GM21825 (cell line): ENCODE measurements around the gene ZSWIM1.
"Not testable (repeated sequence)": the region's sequence is repeated elsewhere in the genome, so short reads cannot be mapped to it uniquely, and the experiment has no call there.

ENCODE experiments used
- ATAC-seq: cut with Tn5 transposase; IDR thresholded peaks from one replicate; pipeline ENCODE4 v1.9.1; 2021; ENCODE audit warnings: mild to moderate bottlenecking, moderate library complexity; ENCODE audit not compliant: unreplicated experiment

The ZSWIM1 gene

DNA sequence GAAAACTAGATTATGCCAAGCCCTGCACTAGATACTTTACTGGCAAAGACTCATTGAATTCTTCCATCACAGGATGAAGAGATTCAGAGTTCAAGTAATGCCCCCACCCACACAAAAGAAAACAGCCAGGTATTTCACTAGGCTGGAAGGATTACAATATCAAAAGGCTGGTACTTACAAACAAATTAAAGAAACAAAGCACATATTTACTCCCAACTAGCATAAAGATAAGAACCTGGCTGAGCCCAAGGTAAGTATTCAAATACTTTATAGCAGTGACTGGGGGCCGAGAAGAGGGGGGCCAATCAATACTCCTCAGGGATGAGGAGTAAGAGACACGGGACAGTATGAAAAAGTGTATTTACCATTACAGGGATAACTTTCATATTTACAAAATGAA lies 27.5 kb upstream of the ZSWIM1 start:
- no peak for ATAC-seq

DNA sequence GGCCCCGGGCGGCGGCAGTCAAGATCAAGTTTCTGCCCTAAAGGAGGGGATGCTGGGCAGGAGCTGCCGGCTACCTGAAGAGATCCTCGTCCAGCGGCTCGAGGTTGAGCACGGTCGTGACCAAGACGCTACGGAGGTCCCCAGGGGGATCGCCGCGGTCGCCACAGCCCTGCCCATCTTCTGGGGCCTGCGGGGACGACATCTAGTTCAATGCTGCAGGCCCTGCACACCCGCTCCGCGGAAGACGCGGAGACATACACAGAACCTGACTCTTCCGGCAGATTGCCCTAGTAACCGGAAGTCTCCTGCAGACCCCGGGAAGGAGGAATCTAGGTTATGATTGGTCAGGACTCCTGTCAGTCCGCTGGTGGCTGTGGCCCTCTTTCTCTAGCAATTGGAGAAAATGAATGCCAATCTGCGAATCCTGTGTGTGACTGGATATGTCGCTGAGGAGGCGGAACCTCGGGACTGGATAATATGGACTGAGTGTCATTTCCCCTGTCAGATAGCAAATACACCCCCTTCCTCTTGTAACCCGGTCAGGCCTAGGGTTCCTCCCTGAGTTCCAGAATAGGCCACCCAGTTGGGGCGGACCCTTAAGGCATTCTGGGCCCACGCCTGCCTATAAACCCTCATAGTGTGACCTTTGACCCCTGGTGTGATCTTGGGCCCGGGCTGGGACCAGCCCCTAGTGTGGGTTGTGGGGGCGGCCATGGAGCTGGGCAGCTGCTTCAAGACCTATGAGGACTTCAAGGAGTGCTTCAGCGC lies 23.7 kb upstream of the ZSWIM1 start, which contains the start of the genes ACOT8 and ZSWIM3:
ACOT8 (minus strand) TSS at position 279 of the 768 bp plus-strand sequence; CDS start at position 202, 77 bp downstream.
ZSWIM3 (plus strand) TSS at position 501 of the 768 bp plus-strand sequence; CDS start at position 713, 212 bp downstream.
- peak; percentile 91 for ATAC-seq

DNA sequence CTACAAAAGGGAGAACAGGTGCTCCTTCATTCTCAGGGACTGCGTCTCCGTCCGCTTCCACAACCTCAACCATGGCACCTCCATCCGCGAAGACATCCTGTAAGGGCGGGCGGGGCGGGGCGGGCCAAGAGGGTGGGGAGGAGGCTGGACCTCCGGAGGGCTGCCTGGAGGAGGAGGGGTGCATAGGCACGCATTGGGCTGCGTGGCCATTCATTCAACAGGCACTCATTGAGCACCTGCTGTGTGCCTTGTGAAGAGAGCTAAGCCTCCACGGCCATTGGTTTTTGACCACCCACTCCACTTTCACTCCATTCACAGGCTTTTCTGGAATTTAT lies 23.2 kb upstream of the ZSWIM1 start:
- ATAC-seq = peak; percentile 28

DNA sequence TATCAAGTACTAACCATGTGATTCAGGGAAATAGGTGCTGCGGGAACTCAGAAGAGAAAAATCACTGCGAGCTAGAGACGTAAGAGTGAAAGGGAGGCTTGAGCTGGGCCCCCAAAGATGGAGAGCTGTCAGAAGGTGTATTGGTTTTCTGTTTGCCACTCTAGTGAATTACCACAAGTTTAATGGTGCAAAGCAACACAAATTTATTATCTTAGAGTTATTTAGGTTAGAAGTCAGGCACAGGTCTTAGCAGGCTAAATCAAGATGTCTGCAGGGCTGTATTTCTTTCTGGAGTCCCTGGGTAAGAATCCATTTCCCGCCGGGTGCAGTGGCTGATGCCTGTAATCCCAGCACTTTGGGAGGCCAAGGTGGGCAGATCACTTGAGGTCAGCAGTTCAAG lies 21.1 kb upstream of the ZSWIM1 start:
- ATAC-seq = no peak

DNA sequence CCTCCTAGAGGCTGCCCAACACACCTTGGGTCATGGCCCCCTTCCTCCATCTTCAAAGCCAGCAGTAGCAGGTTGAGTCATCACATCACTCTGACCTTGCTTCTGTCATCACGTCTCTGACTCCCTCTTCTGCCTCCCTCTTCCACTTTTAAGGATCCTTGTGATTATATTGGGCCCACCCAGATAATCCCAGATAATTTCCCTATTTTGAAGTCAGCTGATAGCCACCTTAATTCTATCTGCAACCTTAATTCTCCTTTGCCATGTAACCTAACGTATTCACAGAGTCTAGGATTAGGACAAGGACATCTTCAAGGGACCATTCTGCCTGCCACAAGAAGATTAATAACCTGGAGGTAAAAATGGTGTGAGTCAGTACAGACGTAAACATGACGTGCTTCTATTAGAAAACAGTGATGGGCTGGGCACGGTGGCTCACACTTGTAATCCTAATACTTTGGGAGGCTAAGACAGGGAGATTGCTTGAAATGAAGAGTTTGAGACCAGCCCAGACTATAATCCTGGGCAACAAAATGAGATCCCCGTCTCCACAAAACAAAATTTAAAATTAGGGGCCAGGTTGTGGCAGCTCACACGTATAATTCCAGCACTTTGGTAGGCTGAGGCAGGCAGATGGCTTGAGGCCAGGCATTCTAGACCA lies 20.3 kb upstream of the ZSWIM1 start:
- ATAC-seq = no peak

DNA sequence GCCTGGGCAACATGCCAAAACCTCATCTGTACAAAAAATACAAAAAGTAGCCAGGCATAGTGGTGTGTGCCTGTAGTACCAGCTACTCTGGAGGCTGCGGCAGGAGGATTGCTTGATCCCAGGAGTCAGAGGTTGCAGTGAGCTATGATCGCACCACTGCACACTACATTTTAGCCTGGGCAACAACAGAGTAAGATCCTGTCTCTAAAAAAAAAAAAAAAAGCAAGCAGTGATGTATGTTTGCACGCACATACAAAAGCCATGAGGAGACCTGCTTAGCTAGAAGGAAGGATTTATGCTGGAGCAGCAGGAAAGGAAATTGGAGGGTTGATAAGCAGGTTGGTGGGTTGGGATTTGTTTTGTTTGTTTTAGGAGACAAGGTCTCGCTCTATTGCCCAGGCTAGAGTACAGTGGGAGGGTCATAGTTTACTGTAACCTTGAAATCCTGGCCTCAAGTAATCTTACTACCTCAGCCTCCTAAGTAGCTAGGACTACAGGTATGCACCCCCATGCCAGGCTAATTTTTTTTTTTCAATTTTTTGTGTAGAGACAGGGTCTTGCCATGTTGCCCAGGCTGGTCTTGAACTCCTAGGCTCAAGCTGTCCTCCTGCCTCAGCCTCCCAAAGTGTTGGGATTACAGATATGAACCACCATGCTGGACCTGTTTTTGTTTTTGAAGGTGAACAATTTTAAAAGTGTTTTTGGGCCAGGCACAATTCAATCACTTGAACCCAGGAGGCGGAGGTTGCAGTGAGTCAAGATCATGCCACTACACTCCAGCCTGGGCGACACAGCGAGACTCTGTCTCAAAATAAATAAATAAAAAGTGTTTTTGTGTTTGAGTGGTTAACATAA lies 19.6 kb upstream of the ZSWIM1 start:
- no peak for ATAC-seq

DNA sequence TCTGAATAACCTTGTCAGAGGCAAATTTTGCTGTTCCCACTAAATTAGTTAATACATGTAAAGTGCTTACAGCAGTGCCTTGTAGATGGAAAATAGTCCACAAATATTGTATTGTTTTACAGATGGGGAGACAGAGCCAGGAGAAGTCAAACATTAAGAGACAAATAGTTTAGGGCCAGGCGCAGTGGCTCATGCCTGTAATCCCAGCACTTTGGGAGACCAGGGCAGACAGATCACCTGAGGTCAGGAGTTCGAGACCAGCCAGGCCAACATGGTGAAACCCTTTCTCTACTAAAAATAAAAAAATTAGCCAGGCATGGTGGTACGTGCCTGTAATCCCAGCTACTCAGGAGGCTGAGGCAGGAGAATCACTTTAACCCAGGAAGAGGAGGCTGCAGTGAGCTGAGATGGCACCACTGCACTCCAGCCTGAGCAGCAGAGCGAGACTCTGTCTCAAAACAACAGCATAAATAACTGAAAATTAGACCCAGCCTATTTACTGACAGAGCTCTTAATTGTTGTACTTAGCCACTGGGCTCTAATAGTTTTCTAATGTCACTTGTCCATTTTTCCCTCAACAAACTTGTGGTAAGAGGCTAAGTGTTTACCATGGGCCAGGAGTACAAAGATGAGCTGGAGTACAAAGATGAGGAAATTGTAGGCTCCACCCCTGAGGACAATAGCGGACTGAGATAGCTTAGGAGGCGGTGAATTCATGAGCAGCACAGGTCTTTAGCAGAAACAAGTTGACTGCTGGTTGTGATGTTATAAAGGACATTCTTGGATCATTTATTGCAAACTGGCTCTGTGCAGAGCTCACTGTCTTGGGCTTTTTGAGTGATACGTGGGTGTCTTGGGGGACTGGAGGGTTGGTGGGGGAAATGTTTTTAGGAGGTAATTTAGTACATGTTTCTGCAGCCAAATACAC lies 17.2 kb upstream of the ZSWIM1 start:
- no peak for ATAC-seq

DNA sequence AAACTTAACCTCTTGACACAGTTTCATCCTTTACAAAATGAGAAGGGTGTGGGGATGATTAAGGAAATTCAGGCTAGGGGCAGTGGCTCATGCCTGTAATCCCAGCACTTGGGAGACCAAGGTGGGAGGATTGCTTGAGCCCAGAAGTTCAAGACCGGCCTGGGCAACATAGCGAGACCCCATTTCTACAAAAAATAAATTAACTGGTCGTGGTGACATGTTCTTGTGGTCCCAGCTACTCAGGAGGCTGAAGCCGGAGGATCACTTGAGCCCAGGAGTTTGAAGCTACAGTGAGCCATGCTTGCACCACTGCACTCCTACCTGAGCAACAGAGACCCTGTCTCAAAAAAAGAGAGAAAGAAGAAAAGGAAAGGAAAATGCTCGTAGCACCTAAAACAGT lies 14.6 kb upstream of the ZSWIM1 start:
- no peak for ATAC-seq

DNA sequence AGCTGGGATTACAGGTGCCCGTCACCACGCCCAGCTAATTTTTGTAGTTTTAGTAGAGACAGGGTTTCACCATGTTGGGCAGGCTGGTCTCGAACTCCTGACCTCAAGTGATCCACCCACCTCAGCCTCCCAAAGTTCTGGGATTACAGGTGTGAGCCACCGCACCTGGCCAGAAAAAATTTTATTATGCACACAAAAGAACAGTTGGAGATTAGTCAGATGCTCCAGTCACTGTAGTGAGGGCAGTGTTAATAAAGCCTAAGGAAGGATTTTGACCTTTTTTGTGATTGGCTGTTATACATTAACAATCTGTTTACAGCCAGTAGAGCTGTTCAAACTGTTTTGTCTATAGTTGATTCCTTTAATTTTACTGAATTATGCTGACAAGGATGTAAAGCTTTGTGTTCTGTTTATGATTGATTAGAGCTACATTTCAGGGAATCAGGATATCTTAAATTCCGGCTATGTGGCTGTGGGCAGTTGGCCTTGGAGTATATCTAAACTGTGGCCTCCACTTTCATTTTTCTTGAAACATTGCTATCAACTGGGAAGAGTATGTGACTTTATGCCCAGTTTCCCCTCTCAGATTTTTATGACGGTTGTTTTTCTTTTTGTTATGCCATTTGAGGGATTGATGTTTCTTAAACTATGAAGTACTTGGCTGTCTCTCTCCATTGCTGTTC lies 13.8 kb upstream of the ZSWIM1 start:
- no peak for ATAC-seq

DNA sequence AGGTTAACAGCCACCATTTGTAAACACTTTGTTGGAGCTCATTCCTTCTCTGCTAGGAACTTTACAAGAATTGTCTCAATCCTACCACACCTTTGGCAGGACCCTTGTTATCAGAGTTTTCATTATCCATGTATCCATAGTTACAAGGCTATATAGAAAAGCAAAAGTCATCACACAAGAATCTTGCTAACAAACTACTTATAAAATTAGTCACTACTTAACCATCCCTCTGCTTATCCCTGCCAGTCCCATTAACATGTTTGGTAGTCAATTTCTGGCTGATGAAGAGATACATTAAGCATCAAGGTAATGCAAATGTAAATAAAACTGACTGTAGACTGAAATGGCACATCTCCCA lies 13.2 kb upstream of the ZSWIM1 start:
- ATAC-seq = no peak

DNA sequence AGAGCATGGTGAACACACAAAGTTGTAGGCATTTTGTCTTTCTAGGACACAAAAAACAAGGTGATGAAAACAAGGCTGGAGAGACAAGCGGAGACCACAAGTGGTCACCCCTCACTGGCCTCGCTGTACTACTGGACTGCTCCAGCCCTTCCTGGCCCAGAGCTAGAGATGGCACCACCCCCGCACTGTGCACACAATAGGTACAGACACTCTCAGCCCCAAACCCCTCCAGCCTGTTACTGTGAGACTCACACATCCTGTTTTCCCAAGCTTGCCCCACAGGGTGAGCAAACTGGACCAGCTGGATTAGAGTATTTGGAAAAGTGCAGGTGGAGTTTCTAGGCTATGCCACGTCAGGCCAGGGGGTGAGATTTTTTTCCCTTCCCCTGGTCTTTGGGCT lies 8.4 kb upstream of the ZSWIM1 start:
- ATAC-seq = no peak

DNA sequence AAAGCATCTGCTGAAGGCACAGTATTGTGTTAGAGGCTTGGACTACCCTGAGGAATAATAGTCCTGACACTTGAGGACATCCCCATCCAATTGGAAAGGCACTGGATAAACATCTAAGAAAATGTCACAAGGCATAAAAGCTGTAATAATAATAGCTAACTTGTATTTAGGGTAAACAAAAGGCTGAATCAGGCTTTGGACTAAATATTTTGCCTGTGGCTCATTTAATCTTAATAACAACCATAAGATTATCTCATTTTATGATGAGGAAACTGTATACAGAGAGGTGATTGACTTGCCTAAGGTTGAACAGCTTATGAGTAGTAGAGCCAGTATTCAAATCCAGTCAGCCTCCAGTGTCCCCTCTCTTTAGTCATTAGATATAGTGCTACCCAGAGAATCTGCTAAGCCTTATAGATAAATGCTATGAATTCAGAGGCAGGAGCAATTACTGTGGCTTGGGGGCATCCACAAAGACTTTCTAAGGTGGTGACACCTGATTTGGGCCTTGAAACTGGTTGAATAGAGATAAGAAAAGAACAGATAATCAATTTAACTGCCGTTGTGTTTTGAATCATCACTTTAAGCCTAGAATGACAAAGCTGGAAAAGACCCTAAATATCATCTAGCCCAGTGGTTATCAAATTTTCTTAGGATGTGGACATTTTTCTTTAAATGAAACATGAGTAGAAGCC lies 7.5 kb upstream of the ZSWIM1 start:
- no peak for ATAC-seq

DNA sequence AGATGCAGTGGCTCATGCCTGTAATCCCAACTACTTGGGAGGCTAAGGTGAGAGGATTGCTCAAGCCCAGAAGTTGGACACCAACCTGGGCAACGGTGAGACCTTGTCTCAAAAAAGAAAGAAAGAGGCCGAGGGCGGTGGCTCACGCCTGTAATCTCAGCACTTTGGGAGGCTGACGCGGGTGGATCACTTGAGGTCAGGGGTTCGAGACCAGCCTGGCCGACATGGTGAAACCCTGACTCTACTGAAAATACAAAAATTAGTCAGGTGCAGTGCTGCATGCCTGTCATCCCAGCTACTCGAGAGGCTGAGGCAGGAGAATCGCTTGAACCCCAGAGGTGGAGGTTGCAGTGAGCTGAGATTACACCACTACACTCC lies 6.9 kb upstream of the ZSWIM1 start:
- ATAC-seq = not testable (repeated sequence)

DNA sequence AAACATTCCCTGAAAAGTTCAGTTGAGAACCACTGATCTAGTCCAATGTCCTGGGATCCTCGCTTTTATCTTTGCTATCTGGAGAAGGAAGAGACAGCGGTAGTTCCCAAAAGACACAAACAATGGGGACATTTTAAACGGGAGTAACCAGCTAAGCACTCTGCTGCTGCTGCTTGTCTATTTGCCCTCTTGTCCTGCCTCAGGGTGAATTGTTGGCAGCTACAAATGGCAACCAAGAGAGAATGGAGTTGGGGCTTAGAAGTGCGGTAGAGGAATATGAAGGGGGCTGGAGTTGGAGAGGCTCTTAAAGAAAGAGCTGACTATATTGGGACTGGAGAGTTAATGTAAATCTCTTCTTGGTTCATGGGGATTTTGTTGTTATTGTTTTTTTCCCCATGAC lies 6.5 kb upstream of the ZSWIM1 start:
- ATAC-seq = no peak

DNA sequence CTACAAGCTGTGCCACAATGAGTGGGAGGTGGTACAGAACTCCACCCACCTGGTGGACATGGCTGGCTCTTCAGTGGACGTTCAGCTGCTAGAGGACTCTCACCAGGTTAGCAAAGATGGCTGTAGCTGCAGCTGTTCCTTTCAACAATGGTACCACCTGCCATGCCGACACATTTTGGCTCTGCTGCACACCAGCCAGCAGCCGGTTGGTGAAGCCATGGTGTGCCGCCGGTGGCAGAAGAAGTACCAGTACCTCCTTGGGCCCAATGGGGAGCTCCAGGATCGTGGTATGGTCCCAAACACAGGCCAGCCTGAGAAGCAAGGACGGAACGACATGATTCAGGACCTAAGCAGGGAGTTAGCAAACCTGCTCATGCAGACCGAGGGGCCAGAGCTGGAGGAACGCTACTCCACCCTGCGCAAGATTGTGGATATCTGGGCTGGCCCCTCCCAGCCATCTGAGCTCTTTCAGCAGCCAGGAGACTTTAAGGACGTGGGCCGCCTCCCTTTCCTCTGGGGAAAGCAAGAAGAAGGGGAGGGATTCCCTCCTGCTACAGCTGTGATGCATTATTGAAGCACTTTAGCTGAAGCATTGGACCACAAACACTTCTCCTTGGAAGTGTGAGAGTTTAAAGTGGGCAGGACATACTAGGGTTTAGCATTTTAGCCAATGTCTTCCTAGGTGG lies 2.8 kb upstream of the ZSWIM1 start:
- ATAC-seq = no peak

DNA sequence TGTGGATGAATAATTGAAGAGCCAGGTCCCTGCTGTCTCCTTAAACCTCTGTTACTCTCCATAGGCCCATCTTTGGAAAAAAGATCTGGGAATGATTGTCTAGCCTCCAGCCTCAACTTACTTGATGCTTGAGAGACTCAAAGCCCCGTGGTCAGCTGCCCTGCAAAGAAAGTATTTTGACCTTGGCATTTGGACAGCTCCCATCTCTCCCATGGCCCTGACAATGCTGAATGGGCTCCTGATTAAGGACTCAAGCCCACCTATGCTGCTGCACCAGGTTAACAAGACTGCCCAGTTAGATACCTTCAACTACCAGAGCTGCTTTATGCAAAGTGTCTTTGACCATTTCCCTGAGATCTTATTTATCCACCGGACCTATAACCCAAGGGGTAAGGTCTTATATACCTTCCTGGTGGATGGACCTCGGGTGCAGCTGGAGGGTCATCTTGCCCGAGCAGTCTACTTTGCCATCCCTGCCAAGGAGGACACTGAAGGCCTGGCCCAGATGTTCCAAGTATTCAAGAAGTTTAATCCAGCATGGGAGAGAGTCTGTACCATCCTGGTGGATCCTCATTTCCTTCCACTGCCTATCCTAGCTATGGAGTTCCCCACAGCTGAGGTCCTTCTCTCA lies 1.6 kb downstream of the ZSWIM1 start:
- no peak for ATAC-seq

DNA sequence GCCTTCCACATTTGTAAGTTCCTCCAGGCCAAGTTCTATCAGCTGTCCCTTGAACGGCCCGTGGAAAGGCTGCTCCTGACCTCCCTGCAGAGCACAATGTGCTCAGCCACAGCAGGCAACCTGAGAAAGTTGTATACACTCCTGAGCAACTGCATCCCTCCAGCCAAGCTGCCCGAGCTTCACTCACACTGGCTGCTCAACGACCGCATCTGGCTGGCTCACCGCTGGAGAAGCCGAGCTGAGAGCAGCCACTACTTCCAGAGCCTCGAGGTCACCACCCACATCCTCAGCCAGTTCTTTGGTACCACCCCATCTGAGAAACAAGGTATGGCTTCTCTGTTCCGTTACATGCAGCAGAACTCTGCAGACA lies 2.1 kb downstream of the ZSWIM1 start:
- no peak for ATAC-seq

DNA sequence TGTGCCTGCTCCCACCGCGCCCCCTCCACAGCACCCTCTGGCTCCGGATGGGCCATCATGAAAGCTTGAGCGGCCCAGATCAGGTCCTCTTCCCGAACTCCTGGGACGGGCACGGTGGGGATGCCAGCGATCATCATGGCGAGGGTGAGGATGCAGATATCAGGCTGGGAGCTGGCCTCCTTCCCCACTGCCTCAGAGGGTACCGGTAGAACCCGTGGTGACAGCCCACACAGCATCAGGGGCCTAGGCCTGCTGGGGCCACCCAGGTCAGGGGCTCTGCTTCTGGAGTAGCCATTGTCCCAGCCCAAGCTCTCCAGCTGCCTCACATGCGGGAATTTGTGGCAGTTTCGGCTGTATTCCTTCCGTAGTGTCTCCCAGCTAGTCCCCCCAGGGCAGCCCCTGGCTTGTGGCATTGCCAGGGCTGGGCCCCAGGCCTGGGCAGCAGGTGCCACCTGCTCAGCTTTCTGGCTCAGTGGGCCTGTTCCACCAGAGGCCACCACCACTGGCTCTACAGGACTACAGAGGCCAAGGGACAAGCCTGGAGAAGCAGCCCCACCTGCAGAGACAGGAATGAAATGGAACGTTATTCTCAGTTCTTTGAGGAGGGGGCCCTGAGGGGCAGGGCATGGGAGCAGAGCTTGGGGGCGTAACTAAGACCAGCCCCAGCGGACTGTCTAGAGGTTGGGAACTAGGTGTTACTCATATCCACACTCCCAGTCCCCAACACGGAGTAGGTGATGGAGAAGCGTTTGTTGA lies 5.7 kb downstream of the ZSWIM1 start:
- no peak for ATAC-seq
